Ammon's horn (tissue), 1 donor: ENCODE data around the gene SETSIP.
A peak's percentile ranks its signal among the peaks of the same experiment; 100 is the strongest.
"Not testable (repeated sequence)": the region's sequence is repeated elsewhere in the genome, so short reads cannot be mapped to it uniquely, and the experiment has no call there.

Experiments used
- DNase-seq: peaks from one replicate; pipeline ENCODE4 v3.0.0-alpha.2; 2016; ENCODE audit warnings: low spot score

SETSIP gene

GRCh38 chr1:92051948-92052347, 23.3 kb downstream of the SETSIP start:
- DNase-seq, result no peak

- DNase-seq, result no peak
These were observed 29.3 kb downstream of the SETSIP start for GRCh38 chr1:92045766-92046495.

- no peak for DNase-seq
These were observed 31.6 kb downstream of the SETSIP start for GRCh38 chr1:92043621-92044020.

GRCh38 chr1:92040971-92041370, 34.2 kb downstream of the SETSIP start:
- DNase-seq, result no peak

GRCh38 chr1:92038695-92039346, 36.4 kb downstream of the SETSIP start:
- no peak for DNase-seq

GRCh38 chr1:92037400-92037799, 37.8 kb downstream of the SETSIP start:
- no peak for DNase-seq

- DNase-seq, result no peak
These were observed 43.7 kb downstream of the SETSIP start for GRCh38 chr1:92031281-92032110.

- DNase-seq, result peak; percentile 18
These were observed 44.5 kb downstream of the SETSIP start for GRCh38 chr1:92030656-92031107.

GRCh38 chr1:92029241-92029922, 45.8 kb downstream of the SETSIP start:
- DNase-seq, result no peak

- no peak for DNase-seq
These were observed 48.4 kb downstream of the SETSIP start for GRCh38 chr1:92026806-92027205.

GRCh38 chr1:92026042-92026441, 49.2 kb downstream of the SETSIP start:
- not testable (repeated sequence) for DNase-seq
